Adipocyte (in vitro differentiated cells): ENCODE data around the gene ZNF514.

ENCODE experiments used
- DNase-seq: peaks from one replicate; pipeline ENCODE4 v3.0.0-alpha.2; 2015; ENCODE audit warnings: low read depth
- H3K27me3 ChIP-seq: replicated peaks from 2 replicates; pipeline ENCODE4 v1.7.0; 2013; ENCODE audit warnings: mild to moderate bottlenecking, low read length, moderate library complexity; ENCODE audit not compliant: control insufficient read depth, insufficient read depth
- H3K36me3 ChIP-seq: 2 replicates; pipeline ENCODE4 v1.7.0; 2013; ENCODE audit warnings: low read length, mild to moderate bottlenecking, moderate library complexity; ENCODE audit not compliant: control insufficient read depth, insufficient read depth, severe bottlenecking
- H3K4me1 ChIP-seq: 2 replicates; pipeline ENCODE4 v1.7.0; 2013; ENCODE audit warnings: mild to moderate bottlenecking, low read length, moderate library complexity; ENCODE audit not compliant: control insufficient read depth, insufficient read depth
- H3K4me3 ChIP-seq: 2 replicates; pipeline ENCODE4 v1.7.0; 2013; ENCODE audit warnings: mild to moderate bottlenecking, low read length, moderate library complexity
- H3K9ac ChIP-seq: 2 replicates; pipeline ENCODE4 v1.7.0; 2013; ENCODE audit warnings: mild to moderate bottlenecking, low read length, moderate library complexity
- H3K9me3 ChIP-seq: 2 replicates; pipeline ENCODE4 v1.7.0; 2013; ENCODE audit warnings: mild to moderate bottlenecking, low read length, moderate library complexity; ENCODE audit not compliant: control insufficient read depth

The ZNF514 gene

DNA sequence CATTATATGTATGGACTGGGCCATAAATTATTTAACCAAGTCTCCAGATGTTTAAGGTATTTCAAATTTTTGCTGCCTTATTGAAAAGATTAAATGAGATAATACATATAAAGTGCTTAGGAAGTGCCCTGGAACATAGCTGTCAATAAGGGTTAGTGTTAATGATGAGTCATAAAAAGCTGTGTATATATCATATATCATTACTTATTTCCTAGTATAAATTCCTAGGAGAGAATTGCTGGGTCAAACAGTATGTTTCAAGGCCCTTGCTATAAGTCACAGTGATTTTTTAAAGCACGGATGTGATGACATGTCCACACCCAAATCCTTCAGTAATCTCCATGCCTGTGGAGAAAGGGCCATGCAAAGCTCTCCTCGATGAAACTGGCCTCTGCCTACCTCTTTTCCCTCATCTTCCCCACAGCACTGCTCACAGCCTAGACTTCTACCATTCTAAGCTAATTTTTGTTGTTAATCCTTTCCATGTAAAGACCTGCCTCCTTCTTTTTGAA lies 14.4 kb upstream of the ZNF514 start:
- Histone ChIP-seq H3K4me1 (no peaks in the 10 kb centered on the region), H3K9ac (no peak overlapping the region), H3K27me3 (no peaks in the 10 kb centered on the region), H3K9me3 (no peaks in the 10 kb centered on the region), H3K4me3 (no peak overlapping the region), H3K36me3 (peaks cover 17% of the 10 kb centered on the region)
- DNase-seq: no peak

DNA sequence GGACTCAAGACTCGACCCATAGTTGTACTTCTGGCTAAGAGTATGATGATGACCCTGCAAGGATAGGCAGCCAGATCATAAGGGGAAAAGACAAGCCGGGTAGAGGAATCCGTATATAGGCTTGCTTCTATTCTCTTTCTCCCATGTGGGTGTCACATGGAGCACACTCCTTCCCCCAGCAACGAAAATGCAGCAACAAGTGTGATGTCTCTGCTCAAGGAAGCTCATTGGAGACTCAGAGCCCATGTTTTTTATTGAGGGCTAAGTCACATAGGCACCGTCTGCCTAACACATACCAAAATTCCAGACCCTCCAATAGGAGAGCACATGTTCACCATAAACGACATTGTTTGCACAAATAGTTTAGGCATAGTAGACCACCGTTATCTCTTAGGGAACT lies 12.3 kb upstream of the ZNF514 start:
- no peaks in the 10 kb centered on the region for H3K9me3 ChIP-seq
- peaks cover 4% of the 10 kb centered on the region for H3K36me3 ChIP-seq
- no peak for DNase-seq
- no peak overlapping the region for H3K4me3 ChIP-seq
- H3K27me3 ChIP-seq: no peaks in the 10 kb centered on the region
- H3K4me1 ChIP-seq: no peaks in the 10 kb centered on the region
- no peak overlapping the region for H3K9ac ChIP-seq

DNA sequence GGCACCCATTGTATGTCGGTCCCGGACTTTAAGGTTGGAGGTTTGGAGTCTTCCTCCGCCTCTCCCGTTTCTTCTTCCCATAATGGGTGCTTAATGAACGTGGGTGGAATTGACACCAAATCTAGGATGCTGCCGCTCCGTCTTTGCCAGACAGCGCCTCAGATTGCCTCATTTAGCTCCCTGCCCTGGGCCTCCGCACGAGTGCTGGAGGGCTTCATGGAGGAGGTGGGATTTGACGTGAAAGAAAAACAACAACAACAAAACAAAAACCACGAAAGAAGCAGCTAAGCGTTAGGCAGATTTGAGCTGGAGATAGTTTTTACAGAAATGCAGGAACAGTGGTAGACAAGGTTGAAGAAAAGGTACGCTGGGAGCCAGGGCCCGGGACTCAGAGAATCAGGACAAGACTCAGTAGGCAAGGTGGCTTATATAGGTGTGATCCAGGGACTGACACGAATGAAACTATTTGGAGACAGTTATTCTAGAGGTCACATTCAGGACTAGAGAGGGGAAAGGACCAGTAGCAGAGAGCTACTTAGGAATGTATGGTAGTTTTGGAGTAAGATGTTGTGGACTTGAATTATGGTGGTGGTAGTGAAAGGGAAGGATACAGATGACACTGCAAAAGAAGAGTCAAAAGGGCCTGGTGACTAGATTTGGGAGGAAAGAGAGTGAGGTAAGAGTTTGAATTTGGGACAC lies 6.6 kb upstream of the ZNF514 start:
- peaks cover 16% of the 10 kb centered on the region for H3K4me1 ChIP-seq
- DNase-seq: no peak

DNA sequence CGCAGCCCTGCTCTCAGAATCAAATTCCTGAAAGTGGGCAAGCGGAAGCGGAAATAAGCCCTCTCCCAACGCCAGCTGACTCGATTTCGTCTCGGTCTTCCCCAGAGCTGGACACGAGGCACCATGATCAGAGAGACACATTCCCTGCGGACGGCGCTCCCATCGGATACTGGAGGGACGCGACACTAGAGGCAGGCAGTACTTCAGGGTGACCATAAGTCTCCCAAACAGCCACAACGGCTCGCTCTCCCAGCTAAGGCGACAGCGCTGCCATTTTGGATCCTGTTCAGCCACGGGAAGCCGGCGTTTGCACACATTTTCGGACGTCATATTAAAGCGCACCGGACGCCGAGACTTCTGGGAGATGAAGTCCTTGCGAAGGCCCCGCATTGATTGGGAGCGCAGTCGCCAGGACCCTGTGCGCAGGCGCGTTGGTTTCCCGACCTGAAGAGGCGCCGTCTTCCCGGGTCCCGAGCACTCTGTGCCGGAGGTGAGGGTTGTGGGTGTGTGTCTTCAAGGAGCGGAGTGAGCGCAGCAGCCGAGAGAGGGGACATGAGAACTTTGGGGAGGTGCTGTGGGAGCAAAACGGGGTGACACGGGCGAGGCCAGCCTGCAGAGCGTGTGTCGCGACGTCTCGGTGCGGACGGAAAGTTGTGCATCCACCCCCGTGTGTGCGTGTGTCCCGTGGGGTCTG lies 5.9 kb upstream of the ZNF514 start, which contains the start of gene ZNF2:
TSS of gene ZNF2 (plus strand) at position 439 of the 694 bp plus-strand sequence. CDS start 10,418 bp downstream, outside the sequence.
- DNase-seq: peak; percentile 100
- peaks cover 16% of the 10 kb centered on the region for H3K4me1 ChIP-seq
- no peaks in the 10 kb centered on the region for H3K36me3 ChIP-seq
- H3K4me3 ChIP-seq: peak within 1 kb of the TSS; percentile 97
- no peaks in the 10 kb centered on the region for H3K27me3 ChIP-seq
- peak within 1 kb of the TSS; percentile 97 for H3K9ac ChIP-seq
- no peaks in the 10 kb centered on the region for H3K9me3 ChIP-seq

More for the DNA sequence above, 6.6 kb upstream of the ZNF514 start:
- no peaks in the 10 kb centered on the region for H3K27me3 ChIP-seq
- no peaks in the 10 kb centered on the region for H3K9me3 ChIP-seq
- no peaks in the 10 kb centered on the region for H3K36me3 ChIP-seq
- H3K9ac ChIP-seq: peak overlapping the region; percentile 97
- peak overlapping the region; percentile 97 for H3K4me3 ChIP-seq

DNA sequence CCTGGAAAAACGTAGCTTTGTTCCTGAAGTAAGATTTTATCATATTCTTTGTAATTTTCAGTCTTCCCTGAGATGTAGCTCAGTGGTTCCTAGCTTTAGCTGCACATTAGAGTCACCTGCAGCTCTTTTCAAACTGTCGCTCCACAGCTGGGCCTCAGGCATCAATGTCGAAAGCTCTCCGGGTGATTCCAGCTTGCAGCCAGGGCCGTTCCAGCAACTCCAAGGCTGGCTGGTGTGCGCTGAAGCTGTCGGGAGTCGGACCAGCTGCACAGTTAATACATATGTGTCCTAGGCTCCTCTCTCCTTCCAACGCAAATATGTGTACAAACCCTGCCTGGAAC lies 5.4 kb upstream of the ZNF514 start:
- H3K4me1 ChIP-seq: peaks cover 16% of the 10 kb centered on the region
- DNase-seq: no peak
- no peaks in the 10 kb centered on the region for H3K27me3 ChIP-seq
- no peaks in the 10 kb centered on the region for H3K9me3 ChIP-seq
- H3K9ac ChIP-seq: peak overlapping the region; percentile 97
- no peaks in the 10 kb centered on the region for H3K36me3 ChIP-seq
- H3K4me3 ChIP-seq: peak overlapping the region; percentile 97

DNA sequence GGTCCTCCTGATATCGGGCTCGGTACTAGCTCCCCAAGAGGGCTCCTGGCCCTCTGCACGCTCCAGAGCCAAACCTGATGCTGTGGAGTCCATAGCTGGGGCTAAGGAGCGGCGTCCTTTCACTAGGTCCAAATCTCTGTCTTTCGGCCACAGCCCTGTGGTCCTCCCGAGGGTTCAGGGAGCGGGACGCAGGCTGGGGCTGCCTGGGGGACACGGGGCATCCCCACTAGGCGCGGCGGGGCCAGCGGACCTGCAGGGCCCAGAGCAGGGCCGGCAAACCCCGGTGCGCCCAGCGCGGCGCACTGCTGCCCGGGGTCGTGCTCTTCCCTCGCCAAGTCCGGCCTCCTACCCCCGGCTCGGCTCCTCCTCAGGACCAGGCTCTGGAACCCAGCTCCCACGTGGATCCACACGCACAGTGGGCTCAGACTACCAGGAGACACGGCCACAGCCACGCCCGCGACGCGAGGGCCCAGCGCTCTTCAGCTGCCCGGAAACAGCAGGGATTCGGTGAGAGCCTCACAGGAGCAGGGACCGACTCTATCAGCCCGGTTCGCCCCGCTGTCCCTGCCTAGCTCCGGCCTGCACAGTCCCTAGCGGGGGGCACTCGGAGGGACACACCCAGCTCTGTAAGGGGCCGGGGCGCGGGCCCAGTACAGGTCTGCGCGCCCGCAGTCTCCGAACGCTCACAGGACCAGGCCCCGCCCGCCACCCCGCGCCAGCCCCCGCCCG lies 593 bp downstream of the ZNF514 start:
- DNase-seq: peak; percentile 64
- Histone ChIP-seq H3K27me3 (no peaks in the 10 kb centered on the region), H3K9ac (peak overlapping the region; percentile 94), H3K4me1 (peaks cover 13% of the 10 kb centered on the region), H3K4me3 (peak overlapping the region; percentile 92), H3K9me3 (peaks cover 37% of the 10 kb centered on the region), H3K36me3 (peaks cover 32% of the 10 kb centered on the region)

DNA sequence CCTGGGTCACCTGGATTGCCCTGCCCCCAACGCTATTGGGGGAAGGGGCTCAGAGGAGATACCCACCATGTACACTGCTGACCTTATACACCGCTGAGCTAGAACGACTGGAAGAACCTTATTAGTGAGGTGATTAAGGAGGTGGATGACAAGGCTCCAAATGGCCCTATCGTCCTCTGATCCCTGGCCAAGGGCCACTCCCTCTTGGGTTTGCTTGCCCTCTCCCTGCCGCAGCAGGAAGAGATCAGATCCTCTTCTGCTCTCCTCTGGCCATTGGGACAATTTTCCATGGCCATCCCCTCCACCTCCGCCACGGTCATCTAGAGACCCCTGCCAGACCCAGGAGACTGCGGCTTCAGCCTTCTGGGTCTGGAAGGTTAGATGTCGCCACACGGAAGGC lies 1.2 kb downstream of the ZNF514 start:
- Histone ChIP-seq H3K27me3 (no peaks in the 10 kb centered on the region), H3K9me3 (peaks cover 43% of the 10 kb centered on the region), H3K4me3 (peak overlapping the region; percentile 92), H3K9ac (peak overlapping the region; percentile 94), H3K36me3 (peaks cover 38% of the 10 kb centered on the region), H3K4me1 (peaks cover 11% of the 10 kb centered on the region)
- DNase-seq: no peak

DNA sequence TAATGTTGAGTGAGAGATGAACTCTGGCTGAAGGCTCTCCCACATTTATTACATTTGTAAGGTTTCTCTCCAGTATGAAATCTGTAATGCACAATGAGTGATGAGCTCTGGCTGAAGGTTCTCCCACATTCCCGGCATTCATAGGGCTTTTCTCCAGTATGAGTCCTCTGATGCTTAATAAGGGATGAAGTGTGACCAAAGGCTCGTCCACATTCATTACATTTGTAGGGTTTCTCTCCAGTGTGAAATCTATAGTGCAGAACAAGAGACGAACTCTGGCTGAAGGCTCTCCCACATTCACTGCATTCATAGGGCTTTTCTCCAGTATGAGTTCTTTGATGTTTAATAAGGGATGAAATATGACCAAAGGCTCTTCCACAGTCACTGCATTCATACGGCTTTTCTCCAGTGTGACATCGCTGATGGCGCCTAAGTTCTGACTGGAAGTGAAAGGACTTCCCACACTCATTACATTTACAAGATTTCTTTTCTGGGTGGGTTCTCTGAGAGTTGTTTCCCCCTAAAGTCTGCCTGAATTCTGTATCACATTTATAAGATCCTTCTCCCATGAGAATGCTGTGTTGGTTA lies 10.2 kb downstream of the ZNF514 start:
- H3K4me3 ChIP-seq: peak overlapping the region; percentile 72
- no peaks in the 10 kb centered on the region for H3K27me3 ChIP-seq
- DNase-seq: no peak
- H3K9me3 ChIP-seq: peaks cover 99% of the 10 kb centered on the region
- no peak overlapping the region for H3K9ac ChIP-seq
- no peaks in the 10 kb centered on the region for H3K4me1 ChIP-seq
- H3K36me3 ChIP-seq: peaks cover 77% of the 10 kb centered on the region

DNA sequence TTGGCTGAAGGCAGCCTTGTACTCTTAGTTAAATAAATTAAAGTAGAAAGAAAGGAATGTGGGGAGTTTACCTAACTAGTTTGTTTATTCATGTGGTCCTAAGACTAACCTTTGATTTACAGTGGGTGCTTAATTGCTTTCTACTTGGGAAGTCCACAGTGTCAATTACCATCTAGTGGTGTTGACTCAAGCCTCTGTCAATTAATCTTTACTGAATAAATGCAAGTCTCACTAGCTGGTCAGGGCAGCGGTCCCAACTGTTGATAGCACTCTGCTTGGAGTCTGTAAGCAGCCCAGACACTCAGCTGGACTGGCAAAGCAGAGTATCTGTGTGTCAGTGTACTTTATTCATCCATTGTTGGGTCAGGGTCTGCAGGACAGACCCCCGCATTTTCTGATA lies 15.8 kb downstream of the ZNF514 start:
- Histone ChIP-seq H3K9me3 (peaks cover 87% of the 10 kb centered on the region), H3K4me1 (no peaks in the 10 kb centered on the region)
- no peak for DNase-seq

DNA sequence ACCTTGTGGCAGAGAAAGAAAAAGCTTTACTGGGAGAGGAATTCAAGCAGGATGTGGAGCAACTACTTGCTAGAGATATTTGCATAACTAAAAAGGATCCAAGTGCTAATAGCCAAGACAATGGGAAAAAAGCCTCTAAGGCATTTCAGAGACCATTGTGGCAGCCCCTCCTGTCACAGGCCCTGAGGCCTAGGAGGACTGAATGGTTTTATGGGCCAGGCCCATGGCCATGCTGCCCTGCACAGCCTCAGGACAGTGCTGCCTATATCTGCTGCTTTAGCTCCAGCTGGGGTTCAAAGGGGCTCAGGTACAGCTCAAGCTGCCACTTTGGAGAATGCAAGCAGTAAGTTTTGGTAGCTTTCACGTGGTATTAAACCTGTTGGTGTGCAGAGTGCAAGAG lies 20.9 kb downstream of the ZNF514 start:
- Histone ChIP-seq H3K4me1 (no peaks in the 10 kb centered on the region), H3K9ac (no peak overlapping the region), H3K27me3 (no peaks in the 10 kb centered on the region), H3K4me3 (no peak overlapping the region), H3K36me3 (peaks cover 2% of the 10 kb centered on the region), H3K9me3 (peaks cover 55% of the 10 kb centered on the region)
- no peak for DNase-seq

More for the DNA sequence above, 15.8 kb downstream of the ZNF514 start:
- Histone ChIP-seq H3K4me3 (no peak overlapping the region), H3K27me3 (no peaks in the 10 kb centered on the region), H3K9ac (no peak overlapping the region), H3K36me3 (peaks cover 30% of the 10 kb centered on the region)

DNA sequence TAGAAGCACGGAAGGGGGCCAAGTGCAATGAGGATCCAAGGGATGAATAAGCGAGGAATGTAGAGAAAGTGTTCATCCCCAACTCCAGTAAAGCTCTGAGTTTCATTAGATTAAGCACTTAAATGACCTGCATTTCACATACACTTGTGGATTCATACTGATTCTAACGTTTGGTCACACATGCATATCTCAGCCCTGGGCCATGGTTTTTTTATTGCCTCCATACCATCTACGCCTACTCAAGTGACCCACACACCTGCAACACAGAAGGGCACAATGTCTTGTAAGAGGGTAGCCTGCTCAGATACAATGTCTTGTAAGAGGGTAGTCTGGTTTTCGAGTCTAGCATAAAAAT lies 37.5 kb downstream of the ZNF514 start:
- peaks cover 31% of the 10 kb centered on the region for H3K4me1 ChIP-seq
- DNase-seq: no peak
- H3K9ac ChIP-seq: peak overlapping the region; percentile 93
- H3K36me3 ChIP-seq: peaks cover 5% of the 10 kb centered on the region
- peak overlapping the region; percentile 98 for H3K4me3 ChIP-seq
- H3K9me3 ChIP-seq: no peaks in the 10 kb centered on the region
- no peaks in the 10 kb centered on the region for H3K27me3 ChIP-seq
